ENCODE data around the gene ZFP42. TPM values are rescaled to one million over a fixed set of nuclear protein-coding genes. Genes with fewer than 3 reads are reported as not detected.
"Not testable (repeated sequence)": the region's sequence is repeated elsewhere in the genome, so short reads cannot be mapped to it uniquely, and the experiment has no call there.

ZFP42 gene
- total RNA-seq, 2 experiments from 2014 or later, result not detected

DNA sequence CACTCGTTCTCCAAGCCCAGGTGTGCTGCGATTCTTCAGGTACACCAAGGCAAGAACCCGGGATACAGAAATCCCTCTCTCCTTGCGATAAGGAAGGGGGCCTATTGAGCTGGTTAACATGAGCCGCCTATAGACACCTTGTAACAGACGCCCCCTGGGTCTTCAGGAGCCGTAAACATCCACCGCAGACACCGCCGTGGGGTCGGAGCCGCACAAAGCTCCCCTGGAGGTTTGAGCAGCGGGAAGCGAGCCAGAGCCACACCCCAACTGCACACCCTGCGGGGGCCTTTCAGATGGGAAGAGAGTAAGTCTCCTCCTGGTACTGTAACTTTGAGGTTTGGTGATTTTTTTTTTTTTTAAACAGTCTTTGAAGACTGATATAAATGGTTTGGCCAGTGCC, 46.6 kb downstream of the ZFP42 start:
- no peak for ATAC-seq
- no peak overlapping the region for H3K27ac Mint-ChIP-seq
- DNase-seq, result no peak
- intact Hi-C loops (cut with micrococcal nuclease), result no loop called here
- H3K36me3 Mint-ChIP-seq (ENCODE audit: low read depth), result no peaks in the 10 kb centered on the region
- peaks cover 4% of the 10 kb centered on the region for H3K9me3 Mint-ChIP-seq
- no peaks in the 10 kb centered on the region for H3K27me3 Mint-ChIP-seq
- no peaks in the 10 kb centered on the region for H3K4me1 Mint-ChIP-seq (ENCODE audit: low read depth)
- CTCF ChIA-PET, result no interaction called here
- no peak overlapping the region for H3K4me3 Mint-ChIP-seq
- POLR2A ChIA-PET, result no interaction called here
- TF ChIP-seq, protein P1, sequence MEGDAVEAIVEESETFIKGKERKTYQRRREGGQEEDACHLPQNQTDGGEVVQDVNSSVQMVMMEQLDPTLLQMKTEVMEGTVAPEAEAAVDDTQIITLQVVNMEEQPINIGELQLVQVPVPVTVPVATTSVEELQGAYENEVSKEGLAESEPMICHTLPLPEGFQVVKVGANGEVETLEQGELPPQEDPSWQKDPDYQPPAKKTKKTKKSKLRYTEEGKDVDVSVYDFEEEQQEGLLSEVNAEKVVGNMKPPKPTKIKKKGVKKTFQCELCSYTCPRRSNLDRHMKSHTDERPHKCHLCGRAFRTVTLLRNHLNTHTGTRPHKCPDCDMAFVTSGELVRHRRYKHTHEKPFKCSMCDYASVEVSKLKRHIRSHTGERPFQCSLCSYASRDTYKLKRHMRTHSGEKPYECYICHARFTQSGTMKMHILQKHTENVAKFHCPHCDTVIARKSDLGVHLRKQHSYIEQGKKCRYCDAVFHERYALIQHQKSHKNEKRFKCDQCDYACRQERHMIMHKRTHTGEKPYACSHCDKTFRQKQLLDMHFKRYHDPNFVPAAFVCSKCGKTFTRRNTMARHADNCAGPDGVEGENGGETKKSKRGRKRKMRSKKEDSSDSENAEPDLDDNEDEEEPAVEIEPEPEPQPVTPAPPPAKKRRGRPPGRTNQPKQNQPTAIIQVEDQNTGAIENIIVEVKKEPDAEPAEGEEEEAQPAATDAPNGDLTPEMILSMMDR (IDR thresholded peaks at IDR 0.05), result no peak

DNA sequence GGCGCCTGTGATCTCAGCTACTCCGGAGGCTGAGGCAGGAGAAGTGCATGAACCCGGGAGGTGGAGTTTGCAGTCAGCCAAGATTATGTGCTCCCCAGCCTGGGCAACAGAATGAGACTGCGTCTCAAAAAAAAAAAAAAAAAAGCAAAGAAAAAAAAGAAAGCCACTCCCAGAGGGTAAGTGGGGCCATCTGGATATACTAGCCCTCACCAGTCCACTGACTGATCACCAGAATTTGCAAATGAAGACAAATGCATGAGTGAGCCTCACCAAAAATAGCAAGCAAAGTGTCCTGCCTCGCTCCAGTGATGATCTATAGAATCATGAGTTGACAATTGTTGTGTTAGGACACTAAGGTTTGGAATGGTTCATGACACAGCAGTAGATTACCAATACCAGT, 47.6 kb downstream of the ZFP42 start:
- CTCF ChIA-PET, result no interaction called here
- intact Hi-C loops (cut with micrococcal nuclease), result no loop called here
- DNase-seq (no peak), ATAC-seq (no peak)
- Mint-ChIP-seq H3K36me3 (ENCODE audit: low read depth) (no peaks in the 10 kb centered on the region), H3K27ac (no peak overlapping the region), H3K27me3 (no peaks in the 10 kb centered on the region), H3K4me1 (ENCODE audit: low read depth) (no peaks in the 10 kb centered on the region), H3K4me3 (no peak overlapping the region), H3K9me3 (peaks cover 4% of the 10 kb centered on the region)
- POLR2A ChIA-PET, result no interaction called here
- TF ChIP-seq, protein P1 (IDR thresholded peaks at IDR 0.05), result no peak

DNA sequence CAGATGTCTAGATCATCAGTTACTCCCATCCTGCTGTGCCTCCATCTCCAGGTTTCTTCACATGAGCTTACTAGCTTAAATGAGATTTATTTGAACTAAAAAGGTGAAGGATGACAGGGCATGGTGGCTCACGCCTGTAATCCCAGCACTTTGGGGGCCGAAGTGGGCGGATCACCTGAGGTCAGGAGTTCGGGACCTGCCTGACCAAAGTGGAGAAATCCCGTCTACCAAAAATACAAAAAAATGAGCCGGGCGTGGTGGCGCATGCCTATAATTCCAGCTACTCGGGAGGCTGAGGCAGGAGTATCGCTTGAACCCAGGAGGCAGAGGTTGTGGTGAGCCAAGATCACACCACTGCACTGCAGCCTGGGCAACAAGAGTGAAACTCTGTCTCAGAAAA, 49.9 kb downstream of the ZFP42 start:
- DNase-seq; H3K9me3 Mint-ChIP-seq; H3K36me3 Mint-ChIP-seq (ENCODE audit: low read depth); H3K27me3 Mint-ChIP-seq; H3K4me1 Mint-ChIP-seq (ENCODE audit: low read depth); intact Hi-C loops (cut with micrococcal nuclease); CTCF ChIA-PET; POLR2A ChIA-PET; ATAC-seq; H3K27ac Mint-ChIP-seq; H3K4me3 Mint-ChIP-seq: not testable (repeated sequence)

DNA sequence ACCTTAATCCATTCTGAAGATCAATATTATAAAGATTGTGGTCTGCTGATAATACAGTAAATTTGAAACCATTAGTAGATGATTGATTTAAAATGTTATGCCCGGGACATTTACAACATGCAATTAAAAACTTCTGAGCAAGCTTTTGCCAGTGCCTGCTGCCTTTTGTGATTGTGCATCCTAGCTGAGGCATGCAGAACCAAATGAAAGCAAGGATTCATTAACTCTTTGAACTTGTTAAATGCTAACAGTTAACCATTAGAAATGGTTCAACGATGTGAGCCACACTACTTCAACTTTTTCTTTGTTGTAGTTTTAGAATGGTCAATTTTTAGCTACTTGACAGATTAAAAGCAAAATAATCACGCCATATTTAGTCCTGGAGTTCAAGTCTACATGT, 51.1 kb downstream of the ZFP42 start:
- intact Hi-C loops (cut with micrococcal nuclease), result no loop called here
- Mint-ChIP-seq H3K4me3 (no peak overlapping the region), H3K27me3 (no peaks in the 10 kb centered on the region), H3K9me3 (peaks cover 4% of the 10 kb centered on the region), H3K4me1 (ENCODE audit: low read depth) (no peaks in the 10 kb centered on the region), H3K27ac (no peak overlapping the region), H3K36me3 (ENCODE audit: low read depth) (no peaks in the 10 kb centered on the region)
- TF ChIP-seq, protein P1 (IDR thresholded peaks at IDR 0.05), result no peak
- ChIA-PET CTCF (no interaction called here), POLR2A (no interaction called here)
- ATAC-seq (no peak), DNase-seq (no peak)

DNA sequence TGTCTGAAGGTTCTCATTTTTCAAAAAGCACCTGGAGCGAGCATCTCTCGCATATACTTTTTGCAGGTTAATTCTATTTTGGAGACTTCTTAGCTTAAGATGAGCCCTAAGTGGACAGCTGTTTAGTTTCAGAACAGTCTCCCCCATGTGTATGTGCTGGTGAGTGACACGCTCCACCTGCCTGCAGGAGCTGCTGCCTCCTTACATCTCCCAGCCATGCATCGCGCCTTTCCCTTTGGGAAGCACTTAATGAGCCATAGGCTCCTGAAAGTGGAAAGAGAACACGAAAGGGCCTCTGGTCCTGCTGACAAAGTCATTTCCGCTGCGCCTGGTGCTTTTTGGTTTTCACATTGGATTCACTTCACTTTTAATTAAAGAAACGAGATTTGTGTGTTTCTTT, 57.7 kb downstream of the ZFP42 start:
- TF ChIP-seq, protein P1 (IDR thresholded peaks at IDR 0.05), result no peak
- POLR2A ChIA-PET, result no interaction called here
- CTCF ChIA-PET, result no interaction called here
- peaks cover 5% of the 10 kb centered on the region for H3K9me3 Mint-ChIP-seq
- ATAC-seq, result no peak
- no peak overlapping the region for H3K27ac Mint-ChIP-seq
- H3K4me1 Mint-ChIP-seq (ENCODE audit: low read depth), result no peaks in the 10 kb centered on the region
- intact Hi-C loops (cut with micrococcal nuclease), result no loop called here
- H3K4me3 Mint-ChIP-seq, result no peak overlapping the region
- DNase-seq, result no peak
- H3K36me3 Mint-ChIP-seq (ENCODE audit: low read depth), result no peaks in the 10 kb centered on the region
- H3K27me3 Mint-ChIP-seq, result no peaks in the 10 kb centered on the region

Other genes with a start within 250 kb of the ZFP42 start
- gene TRIML2, start 113.8 kb downstream of the ZFP42 start, total RNA-seq, result not detected
- not detected for gene TRIML1, start 143.7 kb downstream of the ZFP42 start, total RNA-seq